ENCODE results near the gene BICDL2. TPM values are rescaled to one million over a fixed set of nuclear protein-coding genes. Genes with fewer than 3 reads are reported as not detected.

Gene BICDL2
- total and polyA plus RNA-seq, 9 of the 15 experiments (the other 6 are each of a cell fraction or from before 2014, with no cell fraction given): 0.09 to 0.28 (median 0.09) TPM; not detected in 6

- TF ChIP-seq, protein P1, sequence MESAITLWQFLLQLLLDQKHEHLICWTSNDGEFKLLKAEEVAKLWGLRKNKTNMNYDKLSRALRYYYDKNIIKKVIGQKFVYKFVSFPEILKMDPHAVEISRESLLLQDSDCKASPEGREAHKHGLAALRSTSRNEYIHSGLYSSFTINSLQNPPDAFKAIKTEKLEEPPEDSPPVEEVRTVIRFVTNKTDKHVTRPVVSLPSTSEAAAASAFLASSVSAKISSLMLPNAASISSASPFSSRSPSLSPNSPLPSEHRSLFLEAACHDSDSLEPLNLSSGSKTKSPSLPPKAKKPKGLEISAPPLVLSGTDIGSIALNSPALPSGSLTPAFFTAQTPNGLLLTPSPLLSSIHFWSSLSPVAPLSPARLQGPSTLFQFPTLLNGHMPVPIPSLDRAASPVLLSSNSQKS (CRISPR knock-in tag; IDR thresholded peaks at IDR 0.05): no peak
- TF ChIP-seq, protein P2, sequence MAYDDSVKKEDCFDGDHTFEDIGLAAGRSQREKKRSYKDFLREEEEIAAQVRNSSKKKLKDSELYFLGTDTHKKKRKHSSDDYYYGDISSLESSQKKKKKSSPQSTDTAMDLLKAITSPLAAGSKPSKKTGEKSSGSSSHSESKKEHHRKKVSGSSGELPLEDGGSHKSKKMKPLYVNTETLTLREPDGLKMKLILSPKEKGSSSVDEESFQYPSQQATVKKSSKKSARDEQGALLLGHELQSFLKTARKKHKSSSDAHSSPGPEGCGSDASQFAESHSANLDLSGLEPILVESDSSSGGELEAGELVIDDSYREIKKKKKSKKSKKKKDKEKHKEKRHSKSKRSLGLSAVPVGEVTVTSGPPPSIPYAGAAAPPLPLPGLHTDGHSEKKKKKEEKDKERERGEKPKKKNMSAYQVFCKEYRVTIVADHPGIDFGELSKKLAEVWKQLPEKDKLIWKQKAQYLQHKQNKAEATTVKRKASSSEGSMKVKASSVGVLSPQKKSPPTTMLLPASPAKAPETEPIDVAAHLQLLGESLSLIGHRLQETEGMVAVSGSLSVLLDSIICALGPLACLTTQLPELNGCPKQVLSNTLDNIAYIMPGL (CRISPR knock-in tag; IDR thresholded peaks at IDR 0.05): no peak
- TF ChIP-seq, protein P3, sequence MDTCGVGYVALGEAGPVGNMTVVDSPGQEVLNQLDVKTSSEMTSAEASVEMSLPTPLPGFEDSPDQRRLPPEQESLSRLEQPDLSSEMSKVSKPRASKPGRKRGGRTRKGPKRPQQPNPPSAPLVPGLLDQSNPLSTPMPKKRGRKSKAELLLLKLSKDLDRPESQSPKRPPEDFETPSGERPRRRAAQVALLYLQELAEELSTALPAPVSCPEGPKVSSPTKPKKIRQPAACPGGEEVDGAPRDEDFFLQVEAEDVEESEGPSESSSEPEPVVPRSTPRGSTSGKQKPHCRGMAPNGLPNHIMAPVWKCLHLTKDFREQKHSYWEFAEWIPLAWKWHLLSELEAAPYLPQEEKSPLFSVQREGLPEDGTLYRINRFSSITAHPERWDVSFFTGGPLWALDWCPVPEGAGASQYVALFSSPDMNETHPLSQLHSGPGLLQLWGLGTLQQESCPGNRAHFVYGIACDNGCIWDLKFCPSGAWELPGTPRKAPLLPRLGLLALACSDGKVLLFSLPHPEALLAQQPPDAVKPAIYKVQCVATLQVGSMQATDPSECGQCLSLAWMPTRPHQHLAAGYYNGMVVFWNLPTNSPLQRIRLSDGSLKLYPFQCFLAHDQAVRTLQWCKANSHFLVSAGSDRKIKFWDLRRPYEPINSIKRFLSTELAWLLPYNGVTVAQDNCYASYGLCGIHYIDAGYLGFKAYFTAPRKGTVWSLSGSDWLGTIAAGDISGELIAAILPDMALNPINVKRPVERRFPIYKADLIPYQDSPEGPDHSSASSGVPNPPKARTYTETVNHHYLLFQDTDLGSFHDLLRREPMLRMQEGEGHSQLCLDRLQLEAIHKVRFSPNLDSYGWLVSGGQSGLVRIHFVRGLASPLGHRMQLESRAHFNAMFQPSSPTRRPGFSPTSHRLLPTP (IDR thresholded peaks at IDR 0.05; ENCODE audit: borderline replicate concordance, extremely low read depth, insufficient read length): no peak
- TF ChIP-seq DMBX1 (CRISPR knock-in tag; IDR thresholded peaks at IDR 0.05; ENCODE audit: borderline replicate concordance) (no peak), HNRNPLL (IDR thresholded peaks at IDR 0.05; ENCODE audit: low read depth, low read length, poor library complexity, severe bottlenecking) (no peak), HMBOX1 (IDR thresholded peaks at IDR 0.05) (no peak), DLX4 (CRISPR knock-in tag; IDR thresholded peaks at IDR 0.05) (no peak), ZNF778 (CRISPR knock-in tag; IDR thresholded peaks at IDR 0.05) (no peak), SOX6 (IDR thresholded peaks at IDR 0.05) (no peak), CTCF (IDR thresholded peaks at IDR 0.05 in 2 of 3, conservative IDR thresholded peaks at IDR 0.05 in 1 of 3; ENCODE audit: insufficient read depth in 2 of 3, low read depth in 1 of 3, low read length in 3 of 3) (peak; percentile 60 to 73 (median 62); a peak in 5 of 6 replicates), ZNF583 (CRISPR knock-in tag; IDR thresholded peaks at IDR 0.05) (no peak), NFIX (CRISPR knock-in tag; IDR thresholded peaks at IDR 0.05; ENCODE audit: low read depth) (0 out of 2 replicates have a peak, but pooled peaks have one; percentile 12), NR2C1 (IDR thresholded peaks at IDR 0.05) (no peak), NR2C1 (tag; IDR thresholded peaks at IDR 0.05) (no peak), CGGBP1 (CRISPR knock-in tag; IDR thresholded peaks at IDR 0.05) (no peak), BRCA1 (IDR thresholded peaks at IDR 0.05) (no peak), BRCA1 (CRISPR knock-in tag; IDR thresholded peaks at IDR 0.05) (no peak)
Observed at GRCh38 chr16:3017794-3018506, 18.8 kb downstream of the BICDL2 start, which contains the start of gene CLDN6 (continued).

Data from K562 (cell line).